Fibroblast of skin of back (primary cell): ENCODE results near the gene FADS2.

Experiments
- DNase-seq: peaks from one replicate; pipeline ENCODE4 v3.0.0-alpha.2; 2013

FADS2 gene

GRCh38 chr11:61826930-61827570, 1.1 kb upstream of the FADS2 start:
- no peak for DNase-seq

- DNase-seq, result no peak
Measured at GRCh38 chr11:61828379-61828628, 204 bp downstream of the FADS2 start.

GRCh38 chr11:61828629-61829407, 718 bp downstream of the FADS2 start:
- peak; percentile 24 for DNase-seq

- no peak for DNase-seq
Measured at GRCh38 chr11:61829806-61830205, 1.7 kb downstream of the FADS2 start.

GRCh38 chr11:61830237-61831105, 2.4 kb downstream of the FADS2 start:
- peak; percentile 36 for DNase-seq

- no peak for DNase-seq
Measured at GRCh38 chr11:61832207-61832606, 4.1 kb downstream of the FADS2 start.

GRCh38 chr11:61832754-61833153, 4.7 kb downstream of the FADS2 start:
- no peak for DNase-seq

- no peak for DNase-seq
Measured at GRCh38 chr11:61833471-61833870, 5.4 kb downstream of the FADS2 start.

GRCh38 chr11:61833926-61834277, 5.8 kb downstream of the FADS2 start:
- no peak for DNase-seq

GRCh38 chr11:61834278-61835048, 6.4 kb downstream of the FADS2 start:
- peak; percentile 71 for DNase-seq

GRCh38 chr11:61836193-61836592, 8.1 kb downstream of the FADS2 start:
- no peak for DNase-seq

GRCh38 chr11:61837411-61838005, 9.4 kb downstream of the FADS2 start:
- DNase-seq, result no peak

- no peak for DNase-seq
Measured at GRCh38 chr11:61838501-61838900, 10.4 kb downstream of the FADS2 start.

- DNase-seq, result no peak
Measured at GRCh38 chr11:61838921-61839320, 10.8 kb downstream of the FADS2 start.

- no peak for DNase-seq
Measured at GRCh38 chr11:61839742-61840141, 11.6 kb downstream of the FADS2 start.

- no peak for DNase-seq
Measured at GRCh38 chr11:61840371-61840770, 12.3 kb downstream of the FADS2 start.

- DNase-seq, result no peak
Measured at GRCh38 chr11:61841636-61842527, 13.8 kb downstream of the FADS2 start.

- no peak for DNase-seq
Measured at GRCh38 chr11:61842528-61842820, 14.4 kb downstream of the FADS2 start.

- DNase-seq, result no peak
Measured at GRCh38 chr11:61844909-61845565, 16.9 kb downstream of the FADS2 start.

GRCh38 chr11:61846362-61847020, 18.4 kb downstream of the FADS2 start:
- DNase-seq, result no peak
